NCI-H1092 (cell line): ENCODE measurements around the gene BBOX1.
"Not testable (repeated sequence)": the region's sequence is repeated elsewhere in the genome, so short reads cannot be mapped to it uniquely, and the experiment has no call there.

ENCODE experiments used
- DNase-seq: peaks from one replicate; lab custom pipeline; 2025; lab: John Stamatoyannopoulos, UW

The BBOX1 gene

DNA sequence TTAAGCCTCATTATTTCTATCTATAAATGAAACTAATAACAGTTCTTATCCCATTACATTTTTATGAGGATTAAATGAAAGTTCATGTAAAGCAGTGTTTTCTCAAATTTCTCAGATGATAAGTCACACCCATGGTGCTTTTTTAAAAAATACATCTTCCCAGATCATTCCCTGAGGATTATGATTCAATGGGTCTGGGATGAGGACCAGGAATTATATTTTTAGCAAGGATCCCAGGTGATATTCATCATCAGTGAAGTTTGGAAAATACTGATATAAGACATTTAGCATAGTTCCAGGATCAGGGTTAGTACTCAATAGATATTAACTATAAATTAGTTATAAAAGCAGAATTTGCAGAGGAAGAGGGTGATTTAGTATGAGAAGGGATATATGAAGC lies 89.1 kb downstream of the BBOX1 start:
- DNase-seq: no peak

DNA sequence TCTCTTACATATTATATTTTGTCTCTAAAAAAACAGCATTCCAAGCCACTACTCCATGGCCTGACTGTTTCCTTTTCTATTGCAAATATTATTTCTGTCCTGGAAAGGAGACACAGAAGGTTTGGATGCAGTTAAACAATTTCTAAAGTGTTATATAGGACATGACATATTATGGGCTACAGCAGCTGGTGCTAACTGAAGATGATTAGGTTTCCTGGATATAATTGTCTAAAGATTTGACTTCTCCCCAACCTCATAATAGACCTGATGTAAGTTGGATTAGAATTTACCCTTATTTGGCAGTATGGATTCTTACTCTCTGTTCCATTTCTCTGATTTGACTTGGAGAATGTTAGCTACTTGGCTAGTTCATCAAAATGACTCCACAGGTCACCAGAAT lies 90.2 kb downstream of the BBOX1 start:
- no peak for DNase-seq

DNA sequence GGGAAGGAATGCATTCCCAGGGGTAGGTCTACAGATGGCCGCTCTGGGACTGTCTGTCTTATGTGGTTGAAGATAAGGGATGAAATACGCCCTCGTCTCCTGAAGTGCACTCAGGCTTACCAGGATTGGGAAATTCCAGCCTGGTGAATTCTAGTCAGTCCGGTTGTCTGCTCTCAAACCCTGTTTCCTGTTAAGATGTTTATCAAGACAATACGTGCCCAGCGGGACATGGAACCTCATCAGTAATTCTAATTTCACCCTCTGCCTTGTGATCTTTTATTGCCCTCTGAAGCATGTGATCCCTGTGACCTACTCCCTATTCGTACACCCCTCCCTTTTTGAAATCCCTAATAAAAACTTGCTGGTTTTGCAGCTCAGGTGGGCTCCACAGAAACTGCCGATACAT lies 95.3 kb downstream of the BBOX1 start:
- not testable (repeated sequence) for DNase-seq

DNA sequence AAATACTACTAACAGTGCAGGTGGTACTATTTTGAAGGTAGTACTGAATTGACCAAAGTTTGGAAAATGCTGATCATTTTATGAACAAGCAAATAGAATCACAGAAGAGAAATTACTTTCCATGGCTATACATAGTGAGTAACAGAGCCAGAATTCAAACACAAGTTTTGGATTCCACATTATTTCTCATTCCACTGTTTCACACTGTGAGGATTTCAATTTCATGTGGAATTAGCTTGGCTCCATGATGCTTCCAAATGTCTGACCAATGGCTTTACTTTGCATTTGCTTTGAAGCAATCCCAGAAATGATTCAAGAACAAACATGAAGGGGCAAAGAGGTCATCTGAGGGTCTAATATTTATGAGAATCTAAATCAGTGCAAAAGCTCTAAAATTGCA lies 98.1 kb downstream of the BBOX1 start:
- no peak for DNase-seq

DNA sequence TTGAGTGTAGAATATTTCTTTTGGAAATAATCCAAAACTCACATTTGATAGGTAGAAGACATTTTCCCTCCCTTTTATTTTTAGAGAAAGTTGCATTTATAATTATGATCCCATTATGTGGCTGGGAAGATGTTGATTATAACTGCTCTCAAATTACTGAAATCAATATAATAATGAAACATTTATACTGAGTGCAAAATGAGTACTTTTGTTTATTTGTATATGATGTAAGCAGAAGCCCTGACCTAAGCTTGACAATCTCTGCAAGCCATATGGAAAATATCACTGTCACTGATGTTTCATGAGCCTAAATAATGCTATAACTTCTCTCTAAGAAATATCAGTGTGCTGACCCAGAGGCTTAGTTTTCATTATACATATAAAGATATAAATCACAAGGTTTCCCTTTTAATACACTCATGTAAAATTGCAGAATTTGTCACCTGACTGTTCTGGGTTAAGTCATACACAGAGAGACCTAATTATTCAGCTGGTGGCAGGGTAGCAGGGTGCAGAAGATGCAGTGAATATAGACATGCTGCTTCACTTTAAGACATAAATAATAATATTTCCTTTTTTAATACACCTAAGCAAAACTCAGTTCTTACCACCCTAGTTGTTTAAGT lies 99.2 kb downstream of the BBOX1 start:
- DNase-seq: no peak

DNA sequence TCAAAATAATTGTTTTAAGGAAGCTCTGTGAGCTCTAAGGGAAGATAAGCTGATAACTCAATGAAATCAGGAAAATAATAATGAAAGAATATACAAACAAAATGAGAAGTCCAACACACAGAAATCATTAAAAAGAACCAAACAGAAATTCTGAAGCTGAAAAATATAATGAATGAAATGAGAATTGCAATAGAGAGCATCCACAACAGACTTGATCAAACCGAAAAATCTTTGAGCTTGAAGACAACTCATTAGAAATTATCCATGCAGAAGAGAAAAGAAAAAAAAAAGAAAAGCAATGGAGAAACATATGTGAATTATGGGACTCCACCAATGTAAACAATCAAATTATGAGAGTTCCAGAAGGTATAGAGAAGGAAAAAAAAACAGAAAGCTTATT lies 101.0 kb downstream of the BBOX1 start:
- DNase-seq: no peak

DNA sequence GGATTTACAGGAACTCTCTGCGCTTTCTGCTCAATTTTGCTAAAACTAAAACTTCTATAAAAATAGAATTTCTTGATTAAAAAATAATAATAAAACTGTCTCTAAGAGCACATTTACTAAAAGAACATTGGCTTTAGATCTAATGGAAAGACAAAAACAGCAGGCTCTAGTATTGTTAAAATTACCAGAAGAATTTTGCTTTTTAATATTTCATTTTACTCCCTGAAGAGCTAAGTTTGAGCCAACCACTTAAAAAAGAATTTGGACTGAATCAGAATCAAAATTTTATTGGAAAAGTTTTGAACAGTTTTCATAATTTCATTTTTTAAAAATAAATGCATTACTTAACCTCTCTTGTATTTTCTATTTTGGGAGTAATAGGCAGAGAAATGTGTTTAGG lies 107.3 kb downstream of the BBOX1 start:
- DNase-seq: no peak

DNA sequence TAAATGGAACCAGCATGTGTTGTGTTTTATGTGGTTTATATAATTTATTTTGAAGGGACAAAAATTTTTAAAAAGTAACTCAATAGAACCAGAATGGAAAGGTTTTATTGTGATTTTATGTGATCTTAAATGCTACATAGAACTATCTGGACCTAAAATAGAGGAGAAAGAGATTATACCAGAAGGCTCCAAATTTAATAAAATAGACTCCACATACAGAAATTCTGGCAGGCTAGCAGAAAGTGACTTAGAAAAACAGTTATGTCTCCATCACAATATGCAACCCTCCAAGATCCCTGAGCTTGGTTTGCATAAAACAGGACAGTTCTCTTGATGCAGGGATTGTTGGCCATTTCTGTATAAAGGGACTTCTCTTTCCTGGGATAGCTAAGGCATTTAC lies 107.9 kb downstream of the BBOX1 start:
- no peak for DNase-seq

DNA sequence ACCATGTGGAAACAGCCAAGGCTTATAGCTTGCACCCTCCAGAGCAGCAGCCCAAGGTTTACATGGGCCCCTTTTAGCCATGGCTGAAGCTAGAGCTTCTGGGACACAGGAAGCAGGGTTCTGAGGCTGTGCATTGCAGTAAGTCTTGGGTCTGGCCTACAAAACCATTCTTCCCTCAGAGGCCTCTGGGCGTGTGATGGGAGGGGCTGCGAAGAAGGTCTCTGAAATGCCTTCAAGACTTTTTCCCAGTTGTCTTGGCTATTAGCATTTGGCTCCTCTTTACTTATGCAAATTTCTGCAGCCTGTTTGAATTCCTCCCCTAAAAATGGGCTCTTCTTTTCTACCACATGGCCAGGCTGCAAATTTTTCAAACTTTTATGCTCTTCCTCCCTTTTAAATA lies 109.5 kb downstream of the BBOX1 start:
- no peak for DNase-seq

DNA sequence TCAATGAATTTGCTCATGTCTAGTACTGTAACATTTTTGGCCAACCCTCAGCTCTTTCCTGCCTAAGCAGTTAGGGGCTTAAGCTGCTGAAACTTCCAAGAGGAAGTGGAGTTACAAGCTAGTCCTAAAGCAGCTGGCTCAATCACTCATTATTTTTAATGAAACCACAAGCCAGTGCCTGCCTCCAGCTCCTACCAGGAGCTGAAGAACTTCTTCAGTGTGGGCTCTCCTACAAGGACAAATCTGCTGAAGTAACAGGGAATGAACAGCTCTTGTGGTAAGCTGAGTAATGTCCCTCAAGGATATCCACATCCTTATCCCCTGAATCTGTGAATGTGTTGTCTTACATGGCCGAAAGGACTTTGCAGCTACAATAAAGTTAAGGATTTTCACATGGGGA lies 112.5 kb downstream of the BBOX1 start:
- no peak for DNase-seq

DNA sequence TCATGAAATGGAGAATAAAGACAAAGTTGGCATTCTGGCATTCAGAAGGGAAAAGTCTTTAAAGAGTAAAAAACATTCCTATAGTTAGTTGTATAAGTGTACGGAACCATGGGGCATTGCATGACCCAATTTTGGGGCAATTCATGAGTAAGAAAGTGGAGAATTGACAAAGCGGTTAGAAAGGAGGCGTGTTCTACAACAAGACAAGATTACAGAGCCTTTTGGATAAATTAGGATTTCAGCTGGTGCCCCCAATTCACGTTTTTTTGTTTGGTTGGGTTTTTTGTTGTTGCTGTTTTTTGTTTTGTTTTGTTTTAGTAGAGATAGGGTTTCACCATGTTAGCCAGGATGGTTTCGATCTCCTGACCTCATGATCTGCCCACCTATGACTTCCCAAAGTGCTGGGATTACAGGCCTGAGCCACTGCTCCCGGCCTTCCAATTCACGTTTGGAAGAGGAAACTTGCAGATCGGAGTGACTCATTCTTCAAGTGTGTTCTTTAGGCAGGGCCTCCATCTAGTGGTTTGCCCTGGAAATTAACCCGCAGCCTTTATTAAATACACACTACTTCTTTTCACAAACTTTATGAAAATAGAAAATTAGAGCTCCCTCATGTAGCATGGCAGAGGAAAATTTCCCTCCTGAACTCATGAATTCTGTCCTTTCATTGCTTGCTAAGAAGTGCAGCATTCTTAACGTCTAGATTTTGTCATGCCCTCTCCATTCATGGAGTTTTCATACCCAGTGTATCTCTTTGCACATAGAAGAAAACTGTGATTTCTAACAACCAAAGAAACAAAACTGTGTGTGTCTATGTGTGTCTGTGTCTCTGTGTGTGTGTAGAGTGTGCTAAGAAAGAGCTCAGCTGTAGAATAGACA lies 118.1 kb downstream of the BBOX1 start:
- DNase-seq: peak; percentile 29

DNA sequence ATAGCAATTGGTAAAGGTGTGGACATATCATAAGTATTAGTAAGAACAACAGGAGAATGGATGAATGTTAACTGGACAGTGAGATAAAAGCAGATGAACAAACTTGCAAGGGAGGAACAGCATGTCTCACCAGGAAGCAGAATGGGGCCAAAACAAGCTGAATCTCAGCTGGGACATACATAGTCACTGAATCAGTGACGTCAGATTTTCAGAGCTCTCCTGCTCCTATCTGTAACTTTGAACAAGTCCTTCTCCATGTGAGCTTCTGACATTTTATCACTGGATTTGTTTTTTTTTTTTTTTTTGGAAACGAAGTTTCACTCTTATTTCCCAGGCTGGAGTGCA lies 118.7 kb downstream of the BBOX1 start:
- no peak for DNase-seq

DNA sequence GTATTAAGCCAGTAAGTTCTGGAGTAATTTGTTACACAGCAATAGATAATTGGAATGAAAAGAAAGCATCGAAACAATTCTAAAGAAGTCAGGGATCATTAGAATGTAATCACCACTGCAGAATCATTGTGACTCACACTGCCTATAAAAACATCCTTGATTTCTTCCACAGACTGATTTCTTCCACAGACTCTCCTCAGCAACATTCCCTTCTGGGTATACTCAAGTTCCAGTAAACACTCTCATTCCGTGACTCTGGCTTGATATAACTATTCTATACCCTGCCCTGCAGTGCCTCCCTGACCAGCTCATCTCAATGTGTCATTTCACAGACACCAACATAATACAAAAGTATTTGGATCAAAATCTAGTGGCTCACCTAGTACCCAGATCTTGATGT lies 120.5 kb downstream of the BBOX1 start:
- DNase-seq: no peak

DNA sequence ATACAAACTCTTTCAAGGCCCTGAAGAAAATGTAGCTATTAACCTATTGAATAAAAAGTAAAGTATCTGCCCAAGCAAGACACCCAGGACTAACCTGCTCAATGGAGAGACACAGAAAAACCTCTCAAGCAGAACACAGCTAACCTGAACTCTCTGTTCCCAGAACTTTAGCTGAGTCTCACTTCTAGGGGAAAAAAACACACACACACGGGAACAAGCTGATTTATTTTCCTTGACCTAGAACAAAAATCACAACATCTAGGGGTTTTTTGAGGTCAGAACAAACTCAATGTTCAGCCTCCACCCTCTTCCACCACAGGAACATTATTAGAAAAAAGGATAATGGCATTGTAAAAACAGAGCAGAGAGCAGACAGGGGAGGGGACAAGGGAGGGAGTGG lies 121.6 kb downstream of the BBOX1 start:
- DNase-seq: no peak

DNA sequence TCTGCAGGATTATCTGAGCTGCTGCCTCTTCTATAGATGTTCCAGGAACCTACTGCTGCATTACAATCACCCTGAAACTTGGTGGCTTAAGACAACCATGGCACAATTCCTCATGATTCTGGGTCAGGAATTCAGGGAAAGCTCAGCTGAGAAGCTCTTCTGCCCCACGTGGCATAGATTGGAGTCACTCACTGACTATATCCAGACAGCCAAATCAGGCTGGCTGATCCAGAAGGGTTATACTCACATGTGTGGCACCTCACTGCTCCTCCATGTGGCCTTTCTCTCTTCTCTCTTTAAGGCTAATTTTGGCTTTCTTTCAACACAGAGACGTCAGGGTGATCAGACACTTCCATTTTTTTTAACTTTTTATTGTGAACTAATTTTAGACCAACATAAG lies 125.5 kb downstream of the BBOX1 start:
- no peak for DNase-seq

DNA sequence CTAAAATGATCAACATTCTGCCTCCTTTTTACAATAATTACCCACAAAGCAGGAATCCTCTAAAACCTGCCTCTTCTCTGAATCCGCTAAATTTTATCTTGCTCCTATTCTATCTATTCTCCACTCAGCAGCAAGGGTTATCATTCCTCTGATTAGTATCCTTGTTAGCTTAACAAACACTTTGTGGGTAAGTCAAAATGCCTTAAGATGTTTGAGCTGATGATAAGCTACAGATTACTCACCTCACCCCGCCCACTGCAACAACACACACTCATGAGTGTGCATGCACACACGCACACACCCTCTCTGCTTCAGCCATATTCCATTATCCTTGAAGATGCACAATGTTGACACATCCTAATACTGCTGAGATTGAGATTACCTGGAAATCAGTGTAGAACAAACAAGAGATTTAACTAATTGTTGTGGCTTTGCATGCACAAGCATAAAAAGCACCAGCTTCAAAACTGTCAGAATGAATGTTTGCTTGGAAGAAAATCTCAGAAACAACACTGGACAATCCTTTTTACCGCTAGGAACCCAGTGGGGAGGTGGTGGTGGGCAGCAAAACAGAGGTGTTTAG lies 130.9 kb downstream of the BBOX1 start:
- no peak for DNase-seq

DNA sequence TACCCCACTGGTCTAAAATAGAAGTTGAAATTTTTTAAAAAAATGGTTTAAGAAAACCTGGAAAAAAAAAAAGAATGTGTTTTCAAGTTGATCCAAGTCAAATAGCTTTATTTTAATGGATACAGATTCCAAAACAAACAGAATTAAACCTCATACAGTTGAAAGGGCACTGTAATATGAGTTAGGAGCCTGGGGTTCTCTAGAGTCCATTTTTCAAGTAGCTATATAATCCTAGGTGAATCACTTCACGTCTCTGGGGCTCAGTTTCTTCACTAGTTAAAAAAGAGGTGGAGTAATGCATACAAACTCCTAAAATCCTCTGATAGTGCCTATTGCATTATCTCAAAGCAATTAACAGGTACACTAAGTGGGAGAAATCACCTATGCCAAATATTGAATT lies 132.9 kb downstream of the BBOX1 start:
- peak; percentile 1 for DNase-seq

DNA sequence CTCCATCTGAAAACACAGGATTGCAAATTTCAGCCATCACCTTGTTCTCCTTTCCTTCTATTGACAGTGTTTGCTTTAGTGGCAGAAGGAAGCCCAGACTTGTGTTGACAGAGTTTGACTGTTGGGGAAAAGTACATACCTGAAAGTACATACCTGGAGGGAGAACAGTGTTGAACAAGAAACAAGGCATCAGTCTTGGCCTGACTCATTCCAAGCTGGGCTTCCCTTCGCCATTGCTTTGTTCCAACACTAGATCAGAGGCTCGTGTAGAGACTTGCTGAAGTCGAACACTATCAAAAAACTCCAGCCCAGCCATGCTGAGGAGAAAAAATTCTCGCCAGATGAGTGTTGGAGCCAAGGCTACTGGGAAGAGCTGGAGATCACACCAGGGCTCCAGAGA lies 133.4 kb downstream of the BBOX1 start:
- no peak for DNase-seq

DNA sequence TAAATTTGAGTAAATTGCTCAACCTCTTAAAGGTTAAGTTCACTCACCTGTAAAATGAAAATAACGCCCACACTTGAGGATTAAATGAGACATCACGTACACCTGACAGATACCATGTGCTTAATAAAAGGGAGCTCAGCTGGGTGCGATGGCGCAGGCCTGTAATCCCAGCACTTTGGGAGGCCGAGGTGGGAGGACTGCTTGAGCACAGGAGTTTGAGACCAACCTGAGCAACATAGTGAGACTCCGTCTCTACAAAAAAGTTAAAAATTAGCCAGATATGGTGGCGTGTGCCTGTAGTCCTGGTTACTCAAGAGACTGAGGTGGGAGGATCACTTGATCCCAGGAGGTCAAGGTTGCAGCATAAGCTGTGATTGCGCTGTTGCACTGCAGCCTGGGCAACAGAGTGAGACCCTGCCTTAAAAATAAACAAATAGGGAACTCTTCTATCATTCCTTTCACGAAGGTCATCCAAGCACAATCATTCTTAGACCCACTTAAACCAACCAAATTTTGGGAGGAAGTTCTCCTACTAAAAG lies 134.1 kb downstream of the BBOX1 start:
- no peak for DNase-seq

DNA sequence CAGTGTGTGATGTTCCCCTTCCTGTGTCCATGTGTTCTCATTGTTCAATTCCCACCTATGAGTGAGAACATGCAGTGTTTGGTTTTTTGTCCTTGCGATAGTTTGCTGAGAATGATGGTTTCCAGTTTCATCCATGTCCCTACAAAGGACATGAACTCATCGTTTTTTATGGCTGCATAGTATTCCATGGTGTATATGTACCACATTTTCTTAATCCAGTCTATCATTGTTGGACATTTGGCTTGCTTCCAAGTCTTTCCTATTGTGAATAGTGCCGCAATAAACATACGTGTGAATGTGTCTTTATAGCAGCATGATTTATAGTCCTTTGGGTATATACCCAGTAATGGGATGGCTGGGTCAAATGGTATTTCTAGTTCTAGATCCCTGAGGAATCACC lies 134.9 kb downstream of the BBOX1 start:
- DNase-seq: not testable (repeated sequence)
